Raji (cell line): ENCODE results near the gene TMED10.

Experiments
- POLR2A ChIP-seq: IDR thresholded peaks from 2 replicates; pipeline ENCODE4 v1.6.1; 2011; ENCODE audit warnings: low read depth, low read length, control low read depth; ENCODE audit not compliant: insufficient read depth

Gene TMED10

GRCh38 chr14:75181293-75182062, 5.1 kb upstream of the TMED10 start:
- TF ChIP-seq POLR2A, result no peak

- TF ChIP-seq POLR2A, result no peak
Observed at GRCh38 chr14:75175677-75176141, 703 bp downstream of the TMED10 start.

GRCh38 chr14:75174066-75174465, 2.3 kb downstream of the TMED10 start:
- TF ChIP-seq POLR2A, result no peak

- TF ChIP-seq POLR2A, result no peak
Observed at GRCh38 chr14:75170772-75171171, 5.6 kb downstream of the TMED10 start.

- no peak for TF ChIP-seq POLR2A
Observed at GRCh38 chr14:75168586-75169335, 7.7 kb downstream of the TMED10 start.

GRCh38 chr14:75167325-75167724, 9.1 kb downstream of the TMED10 start:
- no peak for TF ChIP-seq POLR2A

GRCh38 chr14:75165586-75166391, 10.6 kb downstream of the TMED10 start:
- no peak for TF ChIP-seq POLR2A

GRCh38 chr14:75164809-75165208, 11.6 kb downstream of the TMED10 start:
- no peak for TF ChIP-seq POLR2A

- TF ChIP-seq POLR2A, result no peak
Observed at GRCh38 chr14:75163677-75164076, 12.7 kb downstream of the TMED10 start.

GRCh38 chr14:75162631-75163030, 13.8 kb downstream of the TMED10 start:
- TF ChIP-seq POLR2A, result no peak

GRCh38 chr14:75158843-75159614, 17.4 kb downstream of the TMED10 start:
- no peak for TF ChIP-seq POLR2A

- TF ChIP-seq POLR2A, result no peak
Observed at GRCh38 chr14:75156901-75157300, 19.5 kb downstream of the TMED10 start.

GRCh38 chr14:75156111-75156510, 20.3 kb downstream of the TMED10 start:
- no peak for TF ChIP-seq POLR2A

- TF ChIP-seq POLR2A, result no peak
Observed at GRCh38 chr14:75155169-75155568, 21.2 kb downstream of the TMED10 start.

GRCh38 chr14:75153295-75153694, 23.1 kb downstream of the TMED10 start:
- TF ChIP-seq POLR2A, result no peak
